DMS 273 (cell line): ENCODE data around the gene RADIL.
A peak's percentile ranks its signal among the peaks of the same experiment; 100 is the strongest.

ENCODE experiments used
- DNase-seq: peaks from one replicate; lab custom pipeline; 2025; ENCODE audit not compliant: unreplicated experiment; lab: John Stamatoyannopoulos, UW

RADIL gene

DNA sequence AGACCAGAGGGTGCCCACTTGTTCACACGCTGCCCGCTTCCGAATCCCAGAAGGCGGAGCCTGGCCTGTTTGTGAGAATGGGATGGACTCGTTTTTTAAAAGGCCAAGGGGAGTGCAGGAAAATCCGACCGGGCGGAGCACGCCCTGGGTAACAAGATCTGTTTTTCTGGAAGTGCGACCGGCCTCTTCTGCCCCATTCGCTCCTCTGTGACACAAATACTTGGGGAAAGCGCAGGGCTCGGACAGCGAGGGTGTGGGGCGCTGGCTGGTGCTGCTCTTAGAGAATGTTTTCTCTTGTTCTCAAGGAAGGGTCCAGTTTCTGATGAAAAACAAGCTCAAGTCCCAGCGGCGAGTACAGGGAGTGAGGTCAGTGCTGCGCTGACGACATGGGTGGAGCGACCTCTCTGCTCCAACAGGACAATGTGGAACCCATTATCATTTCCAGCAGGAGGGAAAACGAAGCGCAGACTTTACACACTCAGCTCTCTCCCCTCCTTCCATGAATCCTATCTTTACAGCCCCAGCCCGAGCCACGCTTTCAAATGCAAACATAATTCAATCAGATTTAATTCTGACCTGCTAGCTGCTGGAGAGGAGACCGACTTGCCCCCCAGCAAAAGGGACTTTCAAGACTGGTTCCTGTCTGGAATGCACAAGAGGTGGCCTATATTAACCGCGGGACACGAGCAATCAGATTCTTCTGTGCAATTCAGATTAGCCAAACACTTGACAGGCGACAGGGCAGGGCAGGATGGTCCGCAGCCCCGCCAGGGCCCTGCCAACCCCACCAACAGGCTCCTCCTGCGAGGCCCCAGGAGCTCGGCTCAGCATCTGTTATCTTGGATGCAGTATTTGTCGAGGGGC lies 1.1 kb downstream of the RADIL start:
- peak; percentile 73 for DNase-seq

DNA sequence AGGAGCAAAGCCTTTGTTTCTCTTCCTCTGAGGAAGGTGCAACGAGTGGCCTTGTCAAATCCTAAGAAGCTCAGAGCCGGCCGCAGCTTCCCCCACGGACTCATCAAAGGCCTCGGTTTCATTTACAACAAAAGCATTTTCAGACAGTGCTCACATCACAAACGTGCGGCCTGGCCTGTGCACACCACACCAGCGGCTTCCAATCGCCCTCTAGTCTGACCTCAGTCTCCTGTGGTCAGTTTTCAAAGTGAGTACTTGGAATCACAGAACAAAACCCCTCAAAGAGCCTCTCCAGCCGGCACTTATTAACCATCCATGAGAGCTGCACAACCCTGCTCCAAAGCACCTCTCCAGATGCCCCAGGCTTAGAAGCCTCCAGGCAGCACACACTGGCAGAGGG lies 3.3 kb downstream of the RADIL start:
- no peak for DNase-seq

GRCh38 chr7:4879396-4880081 lies 4.0 kb downstream of the RADIL start:
- DNase-seq, result no peak

- no peak for DNase-seq
These were observed 4.9 kb downstream of the RADIL start for GRCh38 chr7:4878336-4879335.

DNA sequence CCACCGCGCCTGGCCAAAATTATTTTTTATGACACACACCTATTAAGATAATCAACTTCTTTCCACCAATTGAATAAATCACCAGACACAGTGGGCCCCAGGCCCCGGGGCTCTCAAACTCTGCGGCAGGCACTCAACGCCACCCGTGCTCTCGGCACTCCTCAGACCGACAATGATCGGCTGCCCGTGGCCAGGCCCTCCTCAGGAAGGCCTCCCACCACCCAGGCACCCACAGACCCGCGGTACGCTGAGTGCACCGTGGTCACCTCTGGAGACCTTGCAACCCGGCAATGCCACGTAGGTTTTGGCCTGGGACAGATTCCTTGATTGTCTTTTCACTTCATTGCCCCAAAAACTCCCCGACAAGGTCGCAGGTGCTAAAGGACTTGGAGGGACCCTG lies 6.9 kb downstream of the RADIL start:
- DNase-seq, result no peak

GRCh38 chr7:4875391-4875790 lies 8.1 kb downstream of the RADIL start:
- DNase-seq, result no peak

DNA sequence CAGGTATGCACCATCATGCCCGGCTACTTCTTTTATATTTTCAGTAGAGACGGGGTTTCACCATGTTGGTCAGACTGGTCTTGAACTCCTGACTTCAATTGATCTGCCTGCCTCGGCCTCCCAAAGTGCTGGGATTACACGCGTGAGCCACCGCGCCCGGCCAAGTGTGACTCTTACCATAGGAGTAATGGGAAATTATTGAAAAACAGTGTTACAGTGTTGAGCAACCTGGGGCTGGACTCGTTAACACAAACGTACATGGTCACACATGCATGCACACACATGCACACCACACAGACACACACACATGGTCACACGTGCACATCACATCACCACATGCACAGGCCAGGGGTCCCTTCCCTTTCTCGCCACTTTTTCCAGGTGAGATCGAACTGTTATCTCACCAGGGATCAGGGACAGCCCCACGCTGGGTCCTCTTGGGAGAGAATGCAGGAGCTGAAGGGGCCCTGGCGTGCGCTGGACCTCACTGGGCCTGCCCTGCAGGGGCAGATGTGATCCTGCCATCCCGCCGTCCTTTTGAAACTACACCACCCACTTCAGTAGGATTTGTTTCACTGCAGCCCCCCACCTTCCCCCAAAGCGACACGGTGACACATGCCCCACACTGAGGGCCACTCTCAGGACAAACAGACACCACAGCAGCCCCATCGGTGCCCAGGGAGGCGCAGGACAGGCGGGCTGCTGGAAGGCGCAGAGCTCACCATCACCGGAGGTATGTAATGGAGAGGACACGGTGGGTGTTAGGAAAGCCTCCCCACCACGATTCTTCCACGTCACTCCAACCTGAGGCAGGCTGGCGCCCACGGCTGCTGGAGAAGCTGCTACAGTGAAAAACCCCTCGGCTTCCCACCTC lies 10.2 kb downstream of the RADIL start:
- no peak for DNase-seq

GRCh38 chr7:4871930-4872675 lies 11.4 kb downstream of the RADIL start:
- DNase-seq, result no peak

DNA sequence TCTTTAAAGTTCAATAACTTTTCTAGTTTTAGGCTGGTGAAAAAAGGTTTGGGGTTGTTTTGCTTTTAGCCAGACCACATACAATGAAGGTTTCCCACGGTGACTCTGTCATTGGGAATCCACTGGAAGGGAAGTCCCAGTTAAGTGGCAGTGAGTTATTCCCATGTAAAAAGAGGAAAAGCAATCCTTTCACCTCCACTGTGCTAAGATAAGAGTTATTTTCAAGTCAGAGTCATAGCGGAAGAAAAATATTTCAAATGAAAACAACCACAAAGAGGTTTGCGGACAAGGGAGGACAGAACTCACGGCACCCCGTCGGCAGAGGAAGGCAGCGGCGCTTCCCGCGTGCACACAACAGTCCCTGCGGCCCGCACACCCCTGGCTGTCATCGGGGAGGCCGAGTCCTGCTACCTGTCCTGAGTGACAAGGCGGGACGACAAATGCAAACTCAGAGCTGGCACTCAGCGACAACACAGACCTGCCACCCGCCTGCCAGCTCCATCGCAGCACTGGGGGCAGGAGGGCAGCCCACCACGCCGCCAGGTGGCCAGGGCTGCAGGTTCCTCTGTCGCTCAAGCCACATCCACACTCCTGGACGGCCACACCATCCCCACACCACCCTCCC lies 12.3 kb downstream of the RADIL start:
- no peak for DNase-seq

- DNase-seq, result no peak
These were observed 15.0 kb downstream of the RADIL start for GRCh38 chr7:4868493-4868892.

DNA sequence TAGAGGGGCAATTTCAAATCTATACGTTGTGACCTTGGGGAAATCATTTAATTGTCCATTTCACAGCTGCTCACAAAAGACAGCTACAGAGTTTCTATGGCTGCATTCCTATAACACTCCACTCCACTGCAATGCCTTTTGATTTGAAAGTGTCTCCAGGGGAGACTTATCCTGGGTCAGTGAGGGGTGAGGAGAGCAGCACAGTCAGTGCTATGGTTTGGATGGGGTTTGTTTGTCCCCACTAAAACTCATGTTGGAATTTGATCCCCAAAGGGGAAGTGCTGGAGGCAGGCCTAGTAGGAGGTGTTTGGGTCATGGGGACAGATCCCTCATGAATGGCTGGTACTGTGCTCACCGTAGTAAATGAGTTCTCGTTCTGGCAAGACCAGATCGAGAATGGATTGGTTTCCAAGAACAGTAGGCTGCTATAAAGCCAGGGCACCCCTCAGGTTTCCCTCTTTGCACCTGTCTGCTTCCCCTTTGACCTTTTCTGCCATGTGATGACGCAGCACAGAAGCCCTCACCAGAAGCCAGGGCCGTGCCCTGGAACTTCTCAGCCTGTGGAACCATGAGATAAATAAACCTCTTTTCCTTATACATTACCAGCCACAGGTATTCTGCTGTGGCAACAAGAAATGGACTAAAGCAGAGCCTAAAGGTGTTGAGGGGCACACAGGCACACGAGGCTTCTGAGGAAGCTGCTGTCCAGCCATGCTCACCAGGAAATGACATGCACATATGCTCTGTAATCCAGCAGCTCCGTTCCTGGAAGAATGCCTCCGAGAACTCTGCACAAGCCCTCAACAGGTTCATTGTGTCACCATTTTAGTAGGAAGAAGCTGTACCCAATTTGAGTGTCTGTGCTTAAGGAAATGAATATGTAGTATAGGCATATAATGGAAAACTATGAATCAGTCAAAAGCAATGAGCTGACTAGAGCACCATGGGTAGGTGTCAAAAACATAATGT lies 16.7 kb downstream of the RADIL start:
- DNase-seq, result no peak

DNA sequence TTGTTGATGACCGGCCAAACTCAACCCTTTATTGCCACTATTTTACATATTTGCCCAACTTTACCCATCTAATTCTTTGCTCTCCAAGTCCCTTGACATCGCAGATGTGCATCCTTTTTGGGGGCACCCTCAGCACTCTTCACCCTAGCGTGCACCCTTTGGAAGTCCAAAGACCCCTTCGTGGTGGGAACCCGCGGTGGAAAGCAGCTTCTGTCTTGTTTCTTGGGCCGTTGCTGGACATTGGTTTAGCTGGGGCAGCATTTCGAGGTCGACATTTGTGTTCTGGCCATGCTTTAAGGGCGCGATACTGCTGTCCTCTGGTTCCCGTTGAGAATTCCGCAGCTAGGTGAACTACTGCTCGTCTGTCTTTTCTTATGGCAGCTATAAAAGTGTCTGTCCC lies 21.4 kb downstream of the RADIL start:
- no peak for DNase-seq

- no peak for DNase-seq
These were observed 21.8 kb downstream of the RADIL start, which contains the start of gene PAPOLB for GRCh38 chr7:4861673-4862072. TSS of gene PAPOLB (minus strand) at chr7:4862030. CDS start at chr7:4861810, 220 bp downstream.

GRCh38 chr7:4861227-4861626 lies 22.3 kb downstream of the RADIL start:
- no peak for DNase-seq

DNA sequence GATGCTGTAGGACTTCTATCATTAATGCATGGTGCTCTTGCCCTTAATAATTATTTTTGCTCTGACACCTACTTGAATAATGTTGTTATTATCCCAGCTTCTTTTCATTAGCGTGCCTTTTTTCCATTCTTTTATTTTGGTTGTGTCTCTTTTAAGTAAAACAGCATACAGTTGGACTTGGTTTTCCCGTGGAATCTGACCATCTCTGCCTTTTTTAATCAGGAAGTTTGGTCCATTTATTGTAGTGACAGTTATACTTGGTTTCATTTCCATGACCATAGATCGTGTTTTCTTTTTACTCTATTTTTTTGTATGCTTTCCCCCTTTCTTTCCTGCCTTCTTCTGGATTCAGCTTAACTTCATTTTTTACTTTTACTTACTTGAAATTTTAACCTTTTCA lies 26.3 kb downstream of the RADIL start:
- no peak for DNase-seq

GRCh38 chr7:4856336-4857057 lies 27.0 kb downstream of the RADIL start:
- no peak for DNase-seq

- no peak for DNase-seq
These were observed 28.6 kb downstream of the RADIL start for GRCh38 chr7:4854916-4855315.
